Stimulated activated naive CD4-positive, alpha-beta T cell treated with Interleukin-2 at 50 U/mL for 16 hours (primary cell): ENCODE data around the gene HSPG2.

Source experiments
- DNase-seq: peaks from one replicate; lab custom pipeline; 2025; lab: John Stamatoyannopoulos, UW

Gene HSPG2

GRCh38 chr1:21879928-21880618 lies 57.0 kb downstream of the HSPG2 start:
- DNase-seq = no peak

GRCh38 chr1:21878840-21879478 lies 58.2 kb downstream of the HSPG2 start:
- no peak for DNase-seq

- DNase-seq = no peak
These were observed 58.9 kb downstream of the HSPG2 start for GRCh38 chr1:21878009-21878773.

GRCh38 chr1:21876267-21876666 lies 60.8 kb downstream of the HSPG2 start:
- no peak for DNase-seq

- DNase-seq = no peak
These were observed 61.5 kb downstream of the HSPG2 start for GRCh38 chr1:21875621-21876063.

GRCh38 chr1:21874778-21875547 lies 62.1 kb downstream of the HSPG2 start:
- DNase-seq = no peak

- no peak for DNase-seq
These were observed 62.8 kb downstream of the HSPG2 start for GRCh38 chr1:21874328-21874727.

GRCh38 chr1:21873761-21874160 lies 63.3 kb downstream of the HSPG2 start:
- DNase-seq = no peak

GRCh38 chr1:21873174-21873573 lies 63.9 kb downstream of the HSPG2 start:
- DNase-seq = no peak

- no peak for DNase-seq
These were observed 64.5 kb downstream of the HSPG2 start for GRCh38 chr1:21872445-21873079.

GRCh38 chr1:21871943-21872342 lies 65.2 kb downstream of the HSPG2 start:
- DNase-seq = no peak

GRCh38 chr1:21870611-21871010 lies 66.5 kb downstream of the HSPG2 start:
- no peak for DNase-seq

- DNase-seq = no peak
These were observed 67.4 kb downstream of the HSPG2 start for GRCh38 chr1:21869620-21870121.

GRCh38 chr1:21868941-21869454 lies 68.1 kb downstream of the HSPG2 start:
- DNase-seq = no peak

GRCh38 chr1:21868482-21868881 lies 68.6 kb downstream of the HSPG2 start:
- no peak for DNase-seq

- DNase-seq = no peak
These were observed 69.6 kb downstream of the HSPG2 start for GRCh38 chr1:21867451-21867996.

- no peak for DNase-seq
These were observed 70.4 kb downstream of the HSPG2 start for GRCh38 chr1:21866707-21867043.

- no peak for DNase-seq
These were observed 71.0 kb downstream of the HSPG2 start for GRCh38 chr1:21865943-21866706.

GRCh38 chr1:21865609-21865942 lies 71.5 kb downstream of the HSPG2 start:
- no peak for DNase-seq

- no peak for DNase-seq
These were observed 72.4 kb downstream of the HSPG2 start for GRCh38 chr1:21864730-21865129.

- no peak for DNase-seq
These were observed 73.1 kb downstream of the HSPG2 start for GRCh38 chr1:21863981-21864380.
